Measurements from ENCODE around the gene NCOA6.
A peak's percentile ranks its signal among the peaks of the same experiment; 100 is the strongest.
"Not testable (repeated sequence)": the region's sequence is repeated elsewhere in the genome, so short reads cannot be mapped to it uniquely, and the experiment has no call there.

Gene NCOA6

GRCh38 chr20:34824806-34825529, 483 bp downstream of the NCOA6 start:
- DNase-seq, result peak; percentile 60 to 73

GRCh38 chr20:34824452-34824805, 1.0 kb downstream of the NCOA6 start:
- peak; percentile 80 to 86 for DNase-seq

- no peak for DNase-seq
Measured at GRCh38 chr20:34824026-34824425, 1.4 kb downstream of the NCOA6 start.

- no peak for DNase-seq
Measured at GRCh38 chr20:34820805-34821578, 4.5 kb downstream of the NCOA6 start.

GRCh38 chr20:34817801-34818200, 7.7 kb downstream of the NCOA6 start:
- no peak for DNase-seq

- no peak for DNase-seq
Measured at GRCh38 chr20:34817072-34817471, 8.4 kb downstream of the NCOA6 start.

GRCh38 chr20:34815636-34816035, 9.8 kb downstream of the NCOA6 start:
- DNase-seq, result no peak

- no peak for DNase-seq
Measured at GRCh38 chr20:34808583-34808982, 16.9 kb downstream of the NCOA6 start.

- DNase-seq, result not testable (repeated sequence)
Measured at GRCh38 chr20:34807944-34808465, 17.4 kb downstream of the NCOA6 start.

- no peak for DNase-seq
Measured at GRCh38 chr20:34806255-34806654, 19.2 kb downstream of the NCOA6 start.

- DNase-seq, result no peak
Measured at GRCh38 chr20:34798871-34799270, 26.6 kb downstream of the NCOA6 start.

- DNase-seq, result no peak
Measured at GRCh38 chr20:34798328-34798727, 27.1 kb downstream of the NCOA6 start.

GRCh38 chr20:34797012-34797995, 28.1 kb downstream of the NCOA6 start:
- no peak for DNase-seq

GRCh38 chr20:34794006-34794585, 31.4 kb downstream of the NCOA6 start:
- no peak for DNase-seq

- DNase-seq, result no peak
Measured at GRCh38 chr20:34792687-34793363, 32.6 kb downstream of the NCOA6 start.

- DNase-seq, result no peak
Measured at GRCh38 chr20:34791289-34792020, 34.0 kb downstream of the NCOA6 start.

GRCh38 chr20:34781220-34781619, 44.2 kb downstream of the NCOA6 start:
- no peak for DNase-seq

GRCh38 chr20:34780291-34780690, 45.2 kb downstream of the NCOA6 start:
- DNase-seq, result not testable (repeated sequence)

GRCh38 chr20:34776177-34776576, 49.3 kb downstream of the NCOA6 start:
- DNase-seq, result no peak

GRCh38 chr20:34774886-34775285, 50.6 kb downstream of the NCOA6 start:
- no peak for DNase-seq

- DNase-seq, result no peak
Measured at GRCh38 chr20:34774449-34774848, 51.0 kb downstream of the NCOA6 start.
